ENCODE results near the gene PLXNA1. TPM values are rescaled to one million over a fixed set of nuclear protein-coding genes. Genes with fewer than 3 reads are reported as not detected.

The PLXNA1 gene
- polyA plus RNA-seq, 1 of the 3 experiments (the other 2 are of a cell fraction), result 48.1 TPM

DNA sequence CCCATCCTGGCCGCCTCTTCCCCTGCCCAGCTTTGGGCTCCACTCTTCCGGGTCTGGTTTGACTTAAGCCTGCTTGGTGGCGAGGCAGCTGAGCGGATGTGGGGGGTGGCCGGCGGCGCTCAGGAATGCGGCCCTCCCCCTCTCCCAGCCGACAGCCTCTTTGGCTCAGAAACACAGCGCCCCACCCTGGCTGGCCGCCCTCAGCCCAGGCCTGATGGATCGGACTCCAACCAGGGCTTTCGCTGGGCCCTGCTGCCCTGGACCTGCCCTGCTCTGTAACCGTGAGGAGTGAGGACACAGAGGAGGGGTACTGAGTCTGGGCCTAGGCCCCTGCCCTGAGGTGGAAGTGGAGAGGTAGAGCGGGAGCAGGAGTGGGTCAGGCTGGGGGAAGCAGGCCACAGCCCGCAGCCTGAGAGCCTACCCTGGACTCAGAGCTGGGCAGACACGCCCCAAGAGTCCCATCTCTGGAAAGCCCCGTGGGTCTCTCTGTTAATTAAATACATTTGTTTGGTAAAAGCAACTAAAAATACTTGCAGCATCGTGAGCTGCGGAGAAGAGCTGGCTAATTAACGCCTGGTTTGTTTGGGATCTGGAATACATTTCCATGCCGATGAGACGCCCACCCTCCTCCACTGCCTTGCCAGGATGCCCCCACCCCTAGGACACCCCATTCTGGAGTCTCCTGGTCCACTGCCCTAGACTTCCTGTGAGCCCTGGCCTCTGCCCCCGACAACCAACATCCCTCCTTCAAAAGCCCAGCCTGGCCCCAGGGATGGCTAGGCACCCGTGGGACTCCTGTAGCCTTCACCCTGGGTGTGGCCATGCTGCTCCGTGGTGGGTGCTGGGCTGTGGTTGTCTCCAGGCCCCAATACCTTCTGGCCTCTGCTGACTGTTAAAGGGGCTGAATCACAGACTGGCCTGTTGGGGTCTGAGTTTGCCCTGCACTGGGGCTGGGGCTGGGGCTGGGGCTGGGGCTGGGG, 19.6 kb downstream of the PLXNA1 start (continued):
- TF ChIP-seq MXI1 (IDR thresholded peaks at IDR 0.05; ENCODE audit: low read depth, low read length), result no peak; the same call in 1 of the 2 replicates
- no peak for TF ChIP-seq YY1 (IDR thresholded peaks at IDR 0.05; ENCODE audit: low read depth)
- TF ChIP-seq, protein P1, sequence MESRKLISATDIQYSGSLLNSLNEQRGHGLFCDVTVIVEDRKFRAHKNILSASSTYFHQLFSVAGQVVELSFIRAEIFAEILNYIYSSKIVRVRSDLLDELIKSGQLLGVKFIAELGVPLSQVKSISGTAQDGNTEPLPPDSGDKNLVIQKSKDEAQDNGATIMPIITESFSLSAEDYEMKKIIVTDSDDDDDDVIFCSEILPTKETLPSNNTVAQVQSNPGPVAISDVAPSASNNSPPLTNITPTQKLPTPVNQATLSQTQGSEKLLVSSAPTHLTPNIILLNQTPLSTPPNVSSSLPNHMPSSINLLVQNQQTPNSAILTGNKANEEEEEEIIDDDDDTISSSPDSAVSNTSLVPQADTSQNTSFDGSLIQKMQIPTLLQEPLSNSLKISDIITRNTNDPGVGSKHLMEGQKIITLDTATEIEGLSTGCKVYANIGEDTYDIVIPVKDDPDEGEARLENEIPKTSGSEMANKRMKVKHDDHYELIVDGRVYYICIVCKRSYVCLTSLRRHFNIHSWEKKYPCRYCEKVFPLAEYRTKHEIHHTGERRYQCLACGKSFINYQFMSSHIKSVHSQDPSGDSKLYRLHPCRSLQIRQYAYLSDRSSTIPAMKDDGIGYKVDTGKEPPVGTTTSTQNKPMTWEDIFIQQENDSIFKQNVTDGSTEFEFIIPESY (IDR thresholded peaks at IDR 0.05; ENCODE audit: borderline replicate concordance, low read depth), result no peak
- TF ChIP-seq RCOR1 (IDR thresholded peaks at IDR 0.05; ENCODE audit: low read length), result peak; percentile 74
- no peak for TF ChIP-seq FOXM1 (IDR thresholded peaks at IDR 0.05; ENCODE audit: low read depth)
- TF ChIP-seq, protein P2, sequence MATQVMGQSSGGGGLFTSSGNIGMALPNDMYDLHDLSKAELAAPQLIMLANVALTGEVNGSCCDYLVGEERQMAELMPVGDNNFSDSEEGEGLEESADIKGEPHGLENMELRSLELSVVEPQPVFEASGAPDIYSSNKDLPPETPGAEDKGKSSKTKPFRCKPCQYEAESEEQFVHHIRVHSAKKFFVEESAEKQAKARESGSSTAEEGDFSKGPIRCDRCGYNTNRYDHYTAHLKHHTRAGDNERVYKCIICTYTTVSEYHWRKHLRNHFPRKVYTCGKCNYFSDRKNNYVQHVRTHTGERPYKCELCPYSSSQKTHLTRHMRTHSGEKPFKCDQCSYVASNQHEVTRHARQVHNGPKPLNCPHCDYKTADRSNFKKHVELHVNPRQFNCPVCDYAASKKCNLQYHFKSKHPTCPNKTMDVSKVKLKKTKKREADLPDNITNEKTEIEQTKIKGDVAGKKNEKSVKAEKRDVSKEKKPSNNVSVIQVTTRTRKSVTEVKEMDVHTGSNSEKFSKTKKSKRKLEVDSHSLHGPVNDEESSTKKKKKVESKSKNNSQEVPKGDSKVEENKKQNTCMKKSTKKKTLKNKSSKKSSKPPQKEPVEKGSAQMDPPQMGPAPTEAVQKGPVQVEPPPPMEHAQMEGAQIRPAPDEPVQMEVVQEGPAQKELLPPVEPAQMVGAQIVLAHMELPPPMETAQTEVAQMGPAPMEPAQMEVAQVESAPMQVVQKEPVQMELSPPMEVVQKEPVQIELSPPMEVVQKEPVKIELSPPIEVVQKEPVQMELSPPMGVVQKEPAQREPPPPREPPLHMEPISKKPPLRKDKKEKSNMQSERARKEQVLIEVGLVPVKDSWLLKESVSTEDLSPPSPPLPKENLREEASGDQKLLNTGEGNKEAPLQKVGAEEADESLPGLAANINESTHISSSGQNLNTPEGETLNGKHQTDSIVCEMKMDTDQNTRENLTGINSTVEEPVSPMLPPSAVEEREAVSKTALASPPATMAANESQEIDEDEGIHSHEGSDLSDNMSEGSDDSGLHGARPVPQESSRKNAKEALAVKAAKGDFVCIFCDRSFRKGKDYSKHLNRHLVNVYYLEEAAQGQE (IDR thresholded peaks at IDR 0.05; ENCODE audit: low read depth, low read length), result no peak; the same call in 1 of the 2 replicates
- TF ChIP-seq, protein P3, sequence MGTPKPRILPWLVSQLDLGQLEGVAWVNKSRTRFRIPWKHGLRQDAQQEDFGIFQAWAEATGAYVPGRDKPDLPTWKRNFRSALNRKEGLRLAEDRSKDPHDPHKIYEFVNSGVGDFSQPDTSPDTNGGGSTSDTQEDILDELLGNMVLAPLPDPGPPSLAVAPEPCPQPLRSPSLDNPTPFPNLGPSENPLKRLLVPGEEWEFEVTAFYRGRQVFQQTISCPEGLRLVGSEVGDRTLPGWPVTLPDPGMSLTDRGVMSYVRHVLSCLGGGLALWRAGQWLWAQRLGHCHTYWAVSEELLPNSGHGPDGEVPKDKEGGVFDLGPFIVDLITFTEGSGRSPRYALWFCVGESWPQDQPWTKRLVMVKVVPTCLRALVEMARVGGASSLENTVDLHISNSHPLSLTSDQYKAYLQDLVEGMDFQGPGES (IDR thresholded peaks at IDR 0.05; ENCODE audit: low read depth, low read length), result no peak
- TF ChIP-seq, protein P4, sequence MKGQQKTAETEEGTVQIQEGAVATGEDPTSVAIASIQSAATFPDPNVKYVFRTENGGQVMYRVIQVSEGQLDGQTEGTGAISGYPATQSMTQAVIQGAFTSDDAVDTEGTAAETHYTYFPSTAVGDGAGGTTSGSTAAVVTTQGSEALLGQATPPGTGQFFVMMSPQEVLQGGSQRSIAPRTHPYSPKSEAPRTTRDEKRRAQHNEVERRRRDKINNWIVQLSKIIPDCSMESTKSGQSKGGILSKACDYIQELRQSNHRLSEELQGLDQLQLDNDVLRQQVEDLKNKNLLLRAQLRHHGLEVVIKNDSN (IDR thresholded peaks at IDR 0.05; ENCODE audit: borderline replicate concordance, low read depth), result no peak

DNA sequence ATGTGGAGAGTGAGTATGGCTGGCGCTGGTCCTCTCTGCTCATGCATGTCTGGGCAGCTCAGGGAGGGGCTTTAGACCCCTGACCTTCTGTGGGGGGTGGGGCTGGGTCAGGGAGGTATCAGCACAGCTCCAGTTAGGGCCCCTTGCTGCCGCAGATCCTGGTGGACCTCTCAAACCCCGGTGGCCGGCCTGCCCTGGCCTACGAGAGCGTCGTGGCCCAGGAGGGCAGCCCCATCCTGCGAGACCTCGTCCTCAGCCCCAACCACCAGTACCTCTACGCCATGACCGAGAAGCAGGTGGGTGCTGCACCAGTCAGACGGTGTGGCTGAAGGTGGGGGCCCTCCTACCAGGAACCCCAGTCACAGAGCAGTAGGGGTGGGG, 20.2 kb downstream of the PLXNA1 start:
- no peaks in the 10 kb centered on the region for H3K9me2 ChIP-seq
- no peak overlapping the region for H2AFZ ChIP-seq (ENCODE audit: low read depth)
- peaks cover 62% of the 10 kb centered on the region for H3K79me2 ChIP-seq (ENCODE audit: insufficient read depth)
- peaks cover 23 to 78% of the 10 kb centered on the region in 2 experiments; a peak in 3 of 4 replicates for H3K4me1 ChIP-seq (ENCODE audit: control insufficient read depth in 1 of 2, insufficient read depth in 2 of 2, low read depth in 1 of 2, low read length in 1 of 2)
- H3K27me3 ChIP-seq (ENCODE audit: insufficient read depth), result no peaks in the 10 kb centered on the region
- no CpG with 5 or more reads among the region's 12 CpGs for WGBS (ENCODE audit: low lambda C conversion rate)
- H3K4me3 ChIP-seq (ENCODE audit: low read depth in 2 of 2, low read length in 1 of 2), result no peak overlapping the region; a peak in 1 of 4 replicates
- H3F3A ChIP-seq (replicated peaks; ENCODE audit: insufficient read depth), result peaks cover 8% of the 10 kb centered on the region
- no peak overlapping the region for H3K9ac ChIP-seq
- no peak overlapping the region for H3K4me2 ChIP-seq
- peaks cover 9% of the 10 kb centered on the region; the same call in 1 of the 2 replicates for H4K20me1 ChIP-seq (ENCODE audit: insufficient read depth)
- DNase-seq, result no peak
- peak overlapping the region; percentile 87 to 97; a peak in 3 of 4 replicates for H3K27ac ChIP-seq (ENCODE audit: low read depth in 2 of 2, low read length in 1 of 2)
- peaks cover 5 to 8% of the 10 kb centered on the region in 2 experiments for H3K36me3 ChIP-seq (replicated peaks in 1 of 2; ENCODE audit: control insufficient read depth in 1 of 2, insufficient read depth in 2 of 2, low read length in 1 of 2)
- ChIA-PET CTCF (interaction anchor here (0.7 to 2.4 kb wide), 9 partner anchors 22 to 545 kb away, joined by 3 to 9 read pairs (median 4); no protein-coding TSS in a partner anchor), POLR2A (no interaction called here)
- H3K9me3 ChIP-seq, result no peaks in the 10 kb centered on the region
- TF ChIP-seq TAF1 (IDR thresholded peaks at IDR 0.05; ENCODE audit: borderline replicate concordance, low read depth, low read length) (no peak), RFX5 (IDR thresholded peaks at IDR 0.05; ENCODE audit: low read length) (no peak), FOXJ3 (CRISPR knock-in tag; IDR thresholded peaks at IDR 0.05) (no peak), MXI1 (IDR thresholded peaks at IDR 0.05; ENCODE audit: low read depth, low read length) (no peak), POLR2AphosphoS5 (IDR thresholded peaks at IDR 0.05; ENCODE audit: low read depth, low read length) (no peak), SIN3A (IDR thresholded peaks at IDR 0.05; ENCODE audit: borderline replicate concordance, low read depth, low read length) (no peak), CHD2 (IDR thresholded peaks at IDR 0.05; ENCODE audit: low read length, partially characterized antibody) (no peak), SMC3 (IDR thresholded peaks at IDR 0.05; ENCODE audit: low read depth, low read length) (no peak), FOSL2 (IDR thresholded peaks at IDR 0.05; ENCODE audit: borderline replicate concordance, low read depth) (no peak)
- TF ChIP-seq, protein P5, sequence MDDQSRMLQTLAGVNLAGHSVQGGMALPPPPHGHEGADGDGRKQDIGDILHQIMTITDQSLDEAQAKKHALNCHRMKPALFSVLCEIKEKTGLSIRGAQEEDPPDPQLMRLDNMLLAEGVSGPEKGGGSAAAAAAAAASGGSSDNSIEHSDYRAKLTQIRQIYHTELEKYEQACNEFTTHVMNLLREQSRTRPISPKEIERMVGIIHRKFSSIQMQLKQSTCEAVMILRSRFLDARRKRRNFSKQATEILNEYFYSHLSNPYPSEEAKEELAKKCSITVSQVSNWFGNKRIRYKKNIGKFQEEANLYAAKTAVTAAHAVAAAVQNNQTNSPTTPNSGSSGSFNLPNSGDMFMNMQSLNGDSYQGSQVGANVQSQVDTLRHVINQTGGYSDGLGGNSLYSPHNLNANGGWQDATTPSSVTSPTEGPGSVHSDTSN (IDR thresholded peaks at IDR 0.05), result no peak
- TF ChIP-seq, protein P3 (IDR thresholded peaks at IDR 0.05; ENCODE audit: low read depth, low read length), result no peak
- TF ChIP-seq, protein P6, sequence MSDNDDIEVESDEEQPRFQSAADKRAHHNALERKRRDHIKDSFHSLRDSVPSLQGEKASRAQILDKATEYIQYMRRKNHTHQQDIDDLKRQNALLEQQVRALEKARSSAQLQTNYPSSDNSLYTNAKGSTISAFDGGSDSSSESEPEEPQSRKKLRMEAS (IDR thresholded peaks at IDR 0.05; ENCODE audit: low read depth), result no peak

All from SK-N-SH (cell line).